Measurements from ENCODE around the gene DHX8. TPM values are rescaled to one million over a fixed set of nuclear protein-coding genes. Genes with fewer than 3 reads are reported as not detected.

Gene DHX8
- total and polyA plus RNA-seq, 2 of the 8 experiments (the other 6 are each of a cell fraction or from before 2014, with no cell fraction given), result 30.5 to 59.4 TPM

DNA sequence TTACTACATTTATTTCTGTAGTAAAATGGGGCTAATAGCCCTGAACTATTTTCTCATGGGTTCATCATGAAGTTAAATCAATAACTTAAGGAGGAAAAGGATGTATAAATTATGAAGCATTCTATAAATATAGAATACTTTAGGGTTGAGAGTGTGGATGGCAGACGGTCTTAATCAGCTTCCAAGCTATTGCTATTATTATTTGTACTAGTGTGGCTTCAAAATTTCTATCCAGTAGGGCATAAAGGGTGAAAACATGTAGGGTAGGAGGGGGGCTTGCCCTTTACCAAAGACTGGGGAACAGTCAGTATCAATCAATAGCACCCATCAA is 26.4 kb upstream of the DHX8 start:
- Histone ChIP-seq H4K20me1 (replicated peaks in 1 of 2; ENCODE audit: control insufficient read depth in 1 of 2, insufficient read depth in 2 of 2, low read length in 2 of 2) (no peaks in the 10 kb centered on the region), H3K79me1 (ENCODE audit: low read depth, low read length) (no peaks in the 10 kb centered on the region), H3K79me2 (ENCODE audit: control insufficient read depth in 1 of 2, insufficient read depth in 2 of 2, low read length in 2 of 2) (no peaks in the 10 kb centered on the region), H3K23me2 (ENCODE audit: low read depth, low read length) (no peaks in the 10 kb centered on the region), H3K56ac (replicated peaks; ENCODE audit: insufficient read length, low read depth, low read length) (no peak overlapping the region), H2BK120ac (replicated peaks; ENCODE audit: low read depth, low read length) (no peak overlapping the region), H3K27me3 (replicated peaks in 1 of 4; ENCODE audit: control insufficient read depth in 3 of 4, extremely low read depth in 1 of 4, insufficient read depth in 3 of 4, low read length in 3 of 4) (no peaks in the 10 kb centered on the region), H3K9me3 (ENCODE audit: insufficient read depth in 2 of 2, low read depth in 1 of 2, low read length in 1 of 2) (0 out of 4 replicates have a peak, but pooled peaks cover 0 to under 1% of the 10 kb centered on the region in 2 experiments), H4K8ac (ENCODE audit: extremely low read depth, insufficient read depth, low read length) (no peak overlapping the region), H3K36me3 (ENCODE audit: control insufficient read depth in 2 of 4, insufficient read depth in 4 of 4, low read length in 3 of 4) (no peaks in the 10 kb centered on the region), H2AFZ (ENCODE audit: low read length) (peak overlapping the region; percentile 10; the same call in 1 of the 2 replicates), H3K23ac (ENCODE audit: insufficient read length) (no peak overlapping the region), H3K4me2 (ENCODE audit: insufficient read depth in 1 of 2, low read depth in 2 of 2, low read length in 2 of 2) (no peak overlapping the region), H2BK12ac (ENCODE audit: low read depth, low read length) (no peak overlapping the region), H4K91ac (replicated peaks; ENCODE audit: insufficient read length, low read length) (no peak overlapping the region), H3K4me1 (replicated peaks in 1 of 4; ENCODE audit: control insufficient read depth in 3 of 4, insufficient read depth in 4 of 4, low read length in 3 of 4) (peaks cover 0 to 4% (median 2%) of the 10 kb centered on the region in 4 experiments; a peak in 2 of 7 replicates), H3K27ac (ENCODE audit: low read depth, low read length) (no peak overlapping the region), H2AK5ac (ENCODE audit: low read depth, low read length) (no peak overlapping the region), H3K18ac (ENCODE audit: extremely low read depth, low read length) (no peak overlapping the region), H3K4ac (replicated peaks; ENCODE audit: insufficient read length, low read depth, low read length) (no peak overlapping the region), H2BK20ac (ENCODE audit: low read length) (no peak overlapping the region), H3K14ac (ENCODE audit: insufficient read length) (no peak overlapping the region), H3K4me3 (ENCODE audit: extremely low read depth in 1 of 4, insufficient read depth in 2 of 4, low read depth in 3 of 4, low read length in 4 of 4) (no peak overlapping the region), H3K9ac (replicated peaks in 1 of 4; ENCODE audit: extremely low read depth in 1 of 4, low read depth in 3 of 4, low read length in 3 of 4) (no peak overlapping the region), H2BK15ac (ENCODE audit: low read length) (no peak overlapping the region), H4K5ac (ENCODE audit: insufficient read length, low read depth, low read length) (no peak overlapping the region), H2BK5ac (ENCODE audit: low read depth, low read length) (no peak overlapping the region)
- 83% methylated on average over 1 of the region's 1 CpG; no CpG with 5 or more reads in 1 of the 2 experiments for WGBS, 2 experiments (ENCODE audit: extremely low coverage in 1 of 2, insufficient coverage in 1 of 2, insufficient read length in 1 of 2, insufficient replicate concordance in 2 of 2, low coverage in 1 of 2, low lambda C conversion rate in 2 of 2, missing lambda C conversion rate in 1 of 2)
- DNase-seq (ENCODE audit: low read depth in 1 of 2, low spot score in 2 of 2) (no peak), FAIRE-seq (no peak)
- POLR2A ChIA-PET (ENCODE audit: partially characterized antibody), result interaction anchor here (1.5 to 2.2 kb wide), 3 partner anchors 58 to 96 kb away, joined by 7 to 9 read pairs (median 8); partner anchors contain the start of gene ARL4D
- CTCF ChIA-PET (ENCODE audit: partially characterized antibody), result interaction anchor here (0.7 to 4.1 kb wide), 8 partner anchors 25 to 216 kb away, joined by 3 to 18 read pairs (median 3); partner anchors contain the start of genes ARL4D and DHX8

All from H1 (cell line).